Epithelial cell of prostate (primary cell): ENCODE measurements around the gene ADAM8.
"Not testable (repeated sequence)": the region's sequence is repeated elsewhere in the genome, so short reads cannot be mapped to it uniquely, and the experiment has no call there.

Source experiments
- DNase-seq: peaks from one replicate; pipeline ENCODE4 v3.0.0-alpha.2; 2011; ENCODE audit warnings: low read depth, low spot score
- H3K27ac ChIP-seq: fragments of 450-650 bp; 2 replicates; pipeline ENCODE4 v1.5.1; 2017; ENCODE audit warnings: mild to moderate bottlenecking

The ADAM8 gene

GRCh38 chr10:133270773-133271297 lies 5.8 kb downstream of the ADAM8 start:
- H3K27ac ChIP-seq: no peak overlapping the region
- DNase-seq: no peak

- DNase-seq: no peak
- no peak overlapping the region for H3K27ac ChIP-seq
Measured at GRCh38 chr10:133270204-133270603, 6.5 kb downstream of the ADAM8 start.

GRCh38 chr10:133269367-133269766 lies 7.3 kb downstream of the ADAM8 start:
- no peak for DNase-seq
- no peak overlapping the region for H3K27ac ChIP-seq

GRCh38 chr10:133268532-133268931 lies 8.1 kb downstream of the ADAM8 start:
- no peak overlapping the region for H3K27ac ChIP-seq
- no peak for DNase-seq

- no peak overlapping the region for H3K27ac ChIP-seq
- no peak for DNase-seq
Measured at GRCh38 chr10:133267829-133268228, 8.8 kb downstream of the ADAM8 start.

- peak overlapping the region; percentile 33 for H3K27ac ChIP-seq
- no peak for DNase-seq
Measured at GRCh38 chr10:133267293-133267692, 9.4 kb downstream of the ADAM8 start.

GRCh38 chr10:133266056-133266795 lies 10.4 kb downstream of the ADAM8 start:
- no peak for DNase-seq
- peak overlapping the region; percentile 33 for H3K27ac ChIP-seq

DNA sequence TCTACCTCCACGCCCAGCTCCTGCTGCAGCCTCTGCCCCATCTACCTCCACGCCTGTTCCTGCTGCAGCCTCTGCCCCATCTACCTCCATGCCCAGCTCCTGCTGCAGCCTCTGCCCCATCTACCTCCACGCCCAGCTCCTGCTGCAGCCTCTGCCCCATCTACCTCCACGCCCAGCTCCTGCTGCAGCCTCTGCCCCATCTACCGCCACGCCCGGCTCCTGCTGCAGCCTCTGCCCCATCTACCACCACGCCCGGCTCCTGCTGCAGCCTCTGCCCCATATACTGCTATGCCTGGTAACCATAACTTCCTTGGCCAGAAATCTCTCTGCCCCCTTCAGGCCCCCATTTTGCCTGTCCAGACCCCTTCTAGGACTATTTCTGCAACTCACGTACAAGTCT lies 11.6 kb downstream of the ADAM8 start:
- DNase-seq: not testable (repeated sequence)
- peak overlapping the region; percentile 33 for H3K27ac ChIP-seq

GRCh38 chr10:133264461-133264860 lies 12.2 kb downstream of the ADAM8 start:
- no peak for DNase-seq
- H3K27ac ChIP-seq: peak overlapping the region; percentile 74

GRCh38 chr10:133263674-133264073 lies 13.0 kb downstream of the ADAM8 start:
- peak overlapping the region; percentile 74 for H3K27ac ChIP-seq
- no peak for DNase-seq

- H3K27ac ChIP-seq: peak overlapping the region; percentile 74
- no peak for DNase-seq
Measured at GRCh38 chr10:133262696-133263095, 14.0 kb downstream of the ADAM8 start.

- peak overlapping the region; percentile 74 for H3K27ac ChIP-seq
- DNase-seq: no peak
Measured at GRCh38 chr10:133261726-133262325, 14.8 kb downstream of the ADAM8 start.

DNA sequence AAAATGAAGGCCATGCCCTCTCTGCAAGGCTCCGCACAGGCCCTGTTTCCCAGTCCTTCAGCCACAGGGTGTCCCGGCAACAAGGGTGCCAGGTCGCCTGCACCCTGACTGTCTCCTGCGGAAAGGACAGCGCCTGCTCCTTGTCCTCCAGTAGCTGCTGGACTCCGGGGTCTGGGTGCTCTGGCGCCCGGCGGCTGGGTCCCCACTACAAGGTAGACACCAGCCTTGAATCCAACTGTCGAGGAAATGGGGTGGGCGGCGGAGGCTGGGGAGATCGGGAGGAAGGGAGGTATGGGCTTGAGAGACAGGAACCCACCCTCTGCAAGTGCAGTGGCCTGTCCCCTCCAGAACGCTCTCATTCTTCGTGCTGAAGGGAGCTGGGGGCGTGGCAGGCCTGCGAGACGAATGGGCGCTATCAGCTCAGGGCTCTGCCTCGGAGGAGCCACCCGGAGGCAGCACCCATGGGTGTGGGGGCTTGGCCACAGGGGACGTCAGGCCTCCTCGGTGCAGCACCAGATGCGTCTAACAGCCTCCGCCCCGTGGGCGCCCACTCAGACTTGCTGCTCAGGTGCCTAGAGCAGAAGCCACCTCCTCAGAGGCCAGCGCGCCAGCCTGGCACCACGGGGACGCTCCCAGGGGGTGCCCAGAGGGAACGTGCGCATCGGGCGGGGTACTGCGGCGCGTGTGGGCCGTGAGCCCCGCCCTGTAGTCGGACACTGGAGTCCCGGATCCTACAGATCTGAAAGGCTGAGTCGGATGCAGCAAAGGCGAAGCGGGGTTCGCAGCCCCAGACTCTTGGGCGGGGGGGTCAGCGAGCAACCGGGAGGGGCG lies 15.6 kb downstream of the ADAM8 start:
- no peak for DNase-seq
- H3K27ac ChIP-seq: peak overlapping the region; percentile 74

- DNase-seq: no peak
- H3K27ac ChIP-seq: peak overlapping the region; percentile 79
Measured at GRCh38 chr10:133259602-133259989, 17.1 kb downstream of the ADAM8 start.

GRCh38 chr10:133258818-133259601 lies 17.7 kb downstream of the ADAM8 start:
- H3K27ac ChIP-seq: peak overlapping the region; percentile 79
- DNase-seq: peak; percentile 97

DNA sequence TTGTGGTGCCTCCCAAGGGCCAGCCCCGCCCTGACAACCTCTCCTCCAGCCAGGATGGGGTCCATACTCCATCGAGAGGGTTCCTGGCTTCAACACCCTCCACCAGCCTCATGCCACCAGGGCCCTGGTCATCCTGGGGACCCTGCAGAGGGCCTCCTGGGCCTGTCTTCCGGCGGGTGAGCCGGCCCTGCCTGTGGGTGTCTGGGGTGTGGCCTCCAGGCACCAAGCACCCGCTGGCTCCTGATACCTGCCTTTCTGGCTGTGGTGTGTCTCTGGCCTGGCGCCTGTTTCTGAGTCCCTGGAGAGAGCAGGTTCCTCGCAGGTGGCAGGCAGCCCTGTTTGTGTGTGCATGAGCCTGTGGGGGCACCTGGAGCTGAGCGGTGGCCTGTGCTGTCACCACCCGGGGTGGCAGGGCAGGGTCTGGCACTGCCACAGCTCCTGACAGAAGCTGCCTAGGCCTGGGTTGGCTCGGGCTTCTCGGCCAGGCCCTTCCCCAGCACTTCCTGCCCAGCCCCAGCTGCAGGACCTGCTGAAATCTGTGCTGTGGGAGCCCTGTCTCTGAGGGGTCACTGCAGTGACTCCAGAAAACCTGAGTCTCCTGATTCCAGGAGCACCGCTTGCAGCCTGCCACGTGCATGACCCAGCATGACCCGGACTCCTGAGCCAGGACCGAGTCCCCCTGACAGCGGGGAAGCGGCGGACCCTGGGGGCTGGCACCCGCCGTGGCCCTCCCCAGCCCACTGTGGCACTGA lies 18.4 kb downstream of the ADAM8 start:
- DNase-seq: peak; percentile 31
- H3K27ac ChIP-seq: peak overlapping the region; percentile 79

DNA sequence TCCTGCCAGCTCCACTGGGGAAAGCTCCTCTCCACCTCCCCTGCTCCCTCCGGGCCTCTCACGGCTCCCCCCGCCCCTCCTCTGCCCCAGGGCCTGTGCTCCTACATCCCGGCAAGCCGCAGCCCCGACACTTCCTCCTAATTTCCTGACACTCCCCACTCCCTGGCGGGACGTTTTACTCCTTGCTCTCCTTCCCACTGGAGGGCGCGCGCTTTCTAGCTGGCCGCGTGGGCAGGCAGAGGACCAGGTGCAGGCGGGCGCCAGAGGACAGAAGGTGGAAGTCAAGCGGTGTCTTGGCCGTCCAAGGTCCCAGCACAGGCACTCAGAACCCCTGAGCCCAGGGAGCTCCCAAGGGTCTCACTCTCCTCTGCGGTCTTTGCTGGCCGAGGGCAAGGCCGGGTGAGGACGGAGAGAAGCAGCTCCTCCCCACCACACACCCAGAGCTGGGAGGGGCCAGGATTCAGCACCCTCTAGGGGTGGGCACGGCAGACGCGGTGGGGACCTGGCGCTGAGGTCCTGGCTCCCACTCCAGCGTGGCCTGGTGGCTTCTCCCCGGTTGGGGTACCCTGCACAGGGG lies 19.1 kb downstream of the ADAM8 start:
- no peak for DNase-seq
- peak overlapping the region; percentile 79 for H3K27ac ChIP-seq

DNA sequence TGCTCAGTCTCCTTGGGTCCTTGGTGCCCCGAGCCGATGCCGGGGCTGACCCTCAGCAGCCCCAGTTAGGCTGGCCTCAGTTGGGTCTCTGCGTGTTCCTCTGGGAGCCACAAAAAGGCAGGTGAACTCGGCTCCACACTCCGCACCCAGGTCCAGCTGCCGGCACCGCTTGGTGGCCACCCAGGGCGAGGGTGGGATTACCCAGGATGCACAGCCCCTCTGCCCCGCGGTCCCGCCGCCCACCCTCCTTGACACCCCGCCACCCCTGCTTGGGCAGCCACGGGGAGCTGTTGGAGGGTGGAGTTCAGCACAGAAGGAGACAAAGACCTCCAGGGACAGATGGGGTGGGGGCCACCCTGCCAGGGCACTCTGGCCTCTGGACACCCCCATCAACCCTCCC lies 21.3 kb downstream of the ADAM8 start:
- H3K27ac ChIP-seq: no peak overlapping the region
- DNase-seq: no peak
